Progenitor cell of endocrine pancreas (in vitro differentiated cells): ENCODE measurements around the gene LOC101059915. TPM values are rescaled to one million over a fixed set of nuclear protein-coding genes. Genes with fewer than 3 reads are reported as not detected.
"Not testable (repeated sequence)": the region's sequence is repeated elsewhere in the genome, so short reads cannot be mapped to it uniquely, and the experiment has no call there.

Source experiments
- DNase-seq: peaks from one replicate; pipeline ENCODE4 v3.0.0; 2021; ENCODE audit warnings: low spot score; ENCODE audit not compliant: unreplicated experiment
- H3K27ac Mint-ChIP-seq: 2 replicates; pipeline ENCODE4 v1.8.0; 2021; ENCODE audit warnings: mild to moderate bottlenecking, moderate library complexity, mixed read lengths
- H3K27me3 Mint-ChIP-seq: 2 replicates; pipeline ENCODE4 v1.8.0; 2021; ENCODE audit warnings: mixed read lengths
- H3K36me3 Mint-ChIP-seq: 2 replicates; pipeline ENCODE4 v1.8.0; 2022; ENCODE audit warnings: mixed read lengths; ENCODE audit not compliant: insufficient read depth
- H3K4me1 Mint-ChIP-seq: 2 replicates; pipeline ENCODE4 v1.8.0; 2021; ENCODE audit warnings: low read depth, mixed read lengths
- H3K4me3 Mint-ChIP-seq: 2 replicates; pipeline ENCODE4 v1.8.0; 2021; ENCODE audit warnings: low read depth, mild to moderate bottlenecking, moderate library complexity, mixed read lengths
- H3K9me3 Mint-ChIP-seq: 2 replicates; pipeline ENCODE4 v1.8.0; 2021; ENCODE audit warnings: low read depth, mixed read lengths
- total RNA-seq: library from RNA; stranded (reverse); gene quantifications from 2 replicates; pipeline ENCODE4 v1.2.1, GENCODE V29; 2021

Gene LOC101059915

GRCh38 chrX:71720289-71720886 is 53.0 kb downstream of the LOC101059915 start:
- not testable (repeated sequence) for H3K4me3 Mint-ChIP-seq, H3K27ac Mint-ChIP-seq, H3K9me3 Mint-ChIP-seq, DNase-seq, H3K36me3 Mint-ChIP-seq, H3K4me1 Mint-ChIP-seq, H3K27me3 Mint-ChIP-seq

Other genes with a start within 250 kb of the LOC101059915 start
- 143 and 146 TPM in 2 replicates for gene OGT, start 134.4 kb upstream of the LOC101059915 start, total RNA-seq
- gene GCNA, start 89.1 kb upstream of the LOC101059915 start, total RNA-seq: 2.7 and 3.9 TPM in 2 replicates
- not detected in 2 replicates for gene CXCR3, start 49.0 kb upstream of the LOC101059915 start, total RNA-seq
- gene CXorf49, start 50.7 kb downstream of the LOC101059915 start, total RNA-seq: not detected in 2 replicates
- gene CXorf49B, start 95.8 kb downstream of the LOC101059915 start, total RNA-seq: not detected in 2 replicates
- gene NHSL2, start 243.3 kb downstream of the LOC101059915 start, total RNA-seq: 3.4 and 4.8 TPM in 2 replicates